GM18951 (cell line): ENCODE results near the gene EHD4.

Experiments used
- POLR2A ChIP-seq: IDR thresholded peaks from 4 replicates; pipeline ENCODE4 v1.6.1; 2011; ENCODE audit warnings: mild to moderate bottlenecking; ENCODE audit not compliant: insufficient read length, insufficient read depth; ENCODE audit errors: extremely low read depth
- in situ Hi-C: fragments of 300-500 bp; cut with MboI; formaldehyde crosslinking; loops from one replicate; pipeline ENCODE4 v1.12.0; 2022; ENCODE audit warnings: low sequenced_read_pairs, mixed read lengths, inconsistent platforms; ENCODE audit not compliant: unreplicated experiment

Gene EHD4

DNA sequence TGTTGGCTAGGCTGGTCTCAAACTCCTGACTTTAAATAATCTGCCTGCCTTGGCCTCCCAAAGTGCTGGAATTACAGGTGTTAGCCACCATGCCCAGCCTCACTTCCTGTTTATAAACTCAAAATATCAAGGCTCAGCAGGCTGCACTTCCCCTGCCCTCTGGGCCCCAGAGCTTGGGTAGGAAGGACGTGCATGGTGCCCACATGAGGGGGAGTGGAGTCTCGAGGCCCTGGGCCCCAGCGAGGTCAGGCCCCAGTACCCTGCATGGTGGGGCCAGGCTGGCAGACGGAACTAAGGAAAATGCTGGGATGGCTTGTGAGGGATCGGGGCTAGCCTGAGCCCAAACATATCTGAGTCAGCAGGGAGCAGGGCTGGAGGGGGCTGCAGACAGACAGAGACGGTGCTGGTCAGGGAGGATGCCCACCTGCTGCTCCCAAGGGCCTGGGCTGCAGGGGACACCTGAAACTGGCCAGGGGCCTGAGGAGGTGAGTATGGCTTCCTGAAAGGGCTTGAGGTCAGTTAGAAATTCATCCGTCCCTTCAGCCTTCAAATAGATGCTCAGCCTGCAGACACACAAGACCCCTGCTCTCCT is 83.6 kb downstream of the EHD4 start:
- in situ Hi-C loops, result no loop called here
- TF ChIP-seq POLR2A, result no peak

DNA sequence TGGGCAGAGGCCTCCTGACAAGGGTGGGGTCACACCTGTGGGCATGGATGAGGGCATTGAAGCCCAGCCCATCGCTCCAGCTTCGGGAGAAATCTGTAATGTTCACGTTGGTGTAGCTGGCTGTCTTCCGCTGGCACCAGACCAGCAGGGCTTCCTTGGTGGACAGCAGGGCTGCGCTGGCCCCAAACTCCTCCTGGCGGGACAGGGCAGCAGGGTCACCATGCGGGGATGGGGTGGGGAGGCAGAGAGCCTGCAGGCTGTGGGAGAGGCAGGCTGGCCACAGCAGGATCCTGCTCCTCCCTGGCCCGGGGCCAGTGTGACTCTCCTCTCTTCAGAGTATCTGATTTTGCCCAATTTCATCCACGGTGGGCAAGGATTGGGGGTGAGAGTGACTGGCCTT is 84.5 kb downstream of the EHD4 start:
- in situ Hi-C loops, result no loop called here
- no peak for TF ChIP-seq POLR2A

- in situ Hi-C loops, result no loop called here
- TF ChIP-seq POLR2A, result no peak
Measured at GRCh38 chr15:41887161-41887560, 85.2 kb downstream of the EHD4 start.

DNA sequence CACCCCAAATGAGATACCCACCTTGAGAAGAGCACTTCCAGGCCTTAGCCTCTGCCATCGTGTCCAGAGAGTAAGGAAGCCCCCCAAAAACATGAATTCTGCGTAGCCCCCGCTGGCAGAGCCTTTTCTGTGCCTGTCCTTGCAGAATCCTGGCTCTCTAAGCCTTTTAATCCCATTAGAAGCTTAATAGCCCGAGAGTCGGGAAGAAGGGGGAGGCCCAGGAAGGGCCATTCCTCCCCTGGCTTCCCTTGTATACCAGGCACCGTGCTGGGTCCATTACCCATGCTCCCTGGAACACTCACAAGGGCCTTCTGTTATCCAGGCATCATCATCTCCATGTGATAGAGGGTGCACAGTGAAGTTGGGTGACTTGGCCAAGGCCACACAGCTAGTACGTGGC is 85.6 kb downstream of the EHD4 start:
- in situ Hi-C loops, result no loop called here
- TF ChIP-seq POLR2A, result no peak

DNA sequence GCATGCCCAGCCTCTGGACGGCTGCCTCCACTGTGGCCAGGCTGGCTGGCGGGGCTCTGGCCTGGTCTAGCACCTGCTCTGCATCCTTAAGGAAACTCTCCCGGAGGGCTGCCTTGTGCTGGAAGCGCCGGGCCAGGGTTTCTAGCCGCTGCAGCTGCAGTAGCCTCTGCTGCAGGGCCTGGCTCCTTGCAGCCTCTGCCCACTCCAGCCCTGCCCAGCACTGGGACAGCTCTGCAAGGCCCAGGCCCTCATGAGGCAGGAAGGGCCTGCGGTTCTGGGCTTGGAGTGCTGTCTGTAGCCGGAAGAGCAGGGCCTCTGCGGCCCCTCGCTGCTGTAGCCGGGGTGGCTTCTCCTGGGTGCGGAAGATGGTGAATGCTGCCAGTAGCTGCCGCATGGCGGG is 86.5 kb downstream of the EHD4 start:
- in situ Hi-C loops, result no loop called here
- TF ChIP-seq POLR2A, result no peak

DNA sequence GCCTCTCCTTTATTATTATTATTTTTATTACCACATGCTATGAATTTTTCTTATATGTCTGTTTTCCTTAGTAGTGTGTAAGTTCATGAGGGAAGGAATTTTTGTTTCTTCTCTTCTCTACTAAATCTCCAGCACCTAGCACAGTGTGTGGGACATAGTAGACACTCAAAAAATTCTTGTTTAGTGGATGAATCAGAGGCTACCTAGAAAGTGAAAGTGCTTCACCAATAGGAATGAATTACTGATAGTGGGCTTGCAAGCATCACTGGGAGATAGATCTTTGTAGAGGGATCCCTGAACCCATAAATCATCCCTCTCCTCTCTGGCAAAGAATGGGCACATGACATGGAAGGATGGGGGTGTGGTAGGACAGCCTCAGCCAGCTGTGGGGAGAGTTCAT is 87.0 kb downstream of the EHD4 start:
- TF ChIP-seq POLR2A, result no peak
- in situ Hi-C loops, result no loop called here

- in situ Hi-C loops, result no loop called here
- no peak for TF ChIP-seq POLR2A
Measured at GRCh38 chr15:41884458-41884857, 87.9 kb downstream of the EHD4 start.

GRCh38 chr15:41883484-41883825 is 88.9 kb downstream of the EHD4 start:
- in situ Hi-C loops, result no loop called here

DNA sequence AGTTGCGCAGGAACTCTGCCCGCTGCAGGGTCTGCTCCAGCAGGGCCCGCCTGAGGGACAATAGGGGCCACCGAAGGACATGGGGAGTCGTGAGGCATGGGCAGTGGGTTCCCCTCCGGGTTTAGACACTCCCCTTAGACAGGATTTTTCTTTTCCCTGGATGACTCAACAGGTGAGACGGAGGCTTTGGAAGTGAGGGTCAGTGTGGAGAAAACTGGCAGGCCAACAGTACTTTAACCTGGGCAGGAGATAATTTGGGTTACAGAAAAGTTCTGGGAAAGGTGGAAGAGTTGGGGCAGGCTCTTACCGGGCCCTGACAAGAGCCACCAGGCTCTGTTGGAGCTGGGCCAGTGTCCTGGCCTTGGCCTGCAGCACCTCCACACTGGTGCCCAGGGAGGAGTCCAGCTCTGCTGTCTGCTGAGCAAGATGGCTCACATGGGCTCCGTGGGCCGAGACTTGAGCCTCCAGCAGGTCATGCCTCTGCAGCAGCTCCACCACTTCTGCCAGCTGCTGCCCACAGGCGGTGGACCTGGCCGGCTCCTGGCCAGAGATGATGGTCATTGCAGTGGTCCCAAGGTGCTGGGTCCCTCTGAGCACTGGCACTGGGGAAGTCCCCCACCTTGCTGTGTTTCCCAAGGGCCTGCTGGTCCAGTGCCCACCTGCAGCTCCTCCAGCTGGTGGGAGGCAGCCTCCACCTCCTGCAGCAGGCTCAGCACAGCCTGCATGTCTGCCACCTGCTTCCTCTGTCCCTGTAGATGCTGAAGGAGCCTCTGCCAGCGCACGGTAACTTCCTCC is 89.5 kb downstream of the EHD4 start:
- TF ChIP-seq POLR2A, result no peak
- in situ Hi-C loops, result no loop called here

More at GRCh38 chr15:41883484-41883825, 88.9 kb downstream of the EHD4 start:
- no peak for TF ChIP-seq POLR2A

- in situ Hi-C loops, result no loop called here
- no peak for TF ChIP-seq POLR2A
Measured at GRCh38 chr15:41881920-41882688, 90.3 kb downstream of the EHD4 start.

DNA sequence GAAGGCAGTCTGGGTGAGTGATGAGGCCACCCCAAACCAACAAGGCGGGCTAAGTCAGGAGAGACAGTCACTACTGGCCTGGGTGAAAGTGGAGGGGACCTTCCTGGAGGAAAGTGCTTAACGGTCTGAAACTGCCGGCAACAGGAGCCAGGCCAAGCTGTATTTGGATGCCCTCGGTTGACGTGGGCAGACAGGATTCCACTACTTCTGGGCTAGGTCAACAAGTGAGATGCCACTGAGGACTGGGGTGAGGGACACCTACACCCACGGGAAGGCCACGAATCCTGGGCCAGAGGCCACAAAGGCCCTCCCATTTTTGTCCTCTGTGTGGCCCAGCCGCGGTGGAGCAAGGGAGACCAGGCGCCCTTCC is 90.8 kb downstream of the EHD4 start:
- in situ Hi-C loops, result no loop called here
- TF ChIP-seq POLR2A, result no peak

DNA sequence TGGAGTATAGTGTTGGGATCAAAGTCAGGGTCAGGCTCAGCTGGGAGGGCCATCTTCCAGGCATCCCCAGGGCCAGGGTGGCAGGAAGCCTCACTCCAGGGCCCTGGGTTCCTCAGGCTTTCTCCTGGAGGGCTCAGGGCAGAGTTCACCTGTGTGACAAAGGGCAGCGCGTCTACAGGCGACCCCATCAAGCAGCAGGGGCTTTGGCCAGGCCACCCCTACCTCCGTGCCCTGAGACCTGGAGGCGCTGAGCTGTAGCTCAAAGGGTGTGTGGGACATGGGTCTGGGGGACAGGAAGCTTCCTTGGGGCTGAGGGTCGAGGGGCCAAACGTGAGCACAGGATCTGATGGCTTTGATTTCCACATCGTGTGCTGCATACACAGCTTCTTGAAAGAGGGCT is 91.3 kb downstream of the EHD4 start:
- in situ Hi-C loops, result no loop called here
- no peak for TF ChIP-seq POLR2A

GRCh38 chr15:41880156-41880877 is 92.0 kb downstream of the EHD4 start:
- in situ Hi-C loops, result no loop called here
- TF ChIP-seq POLR2A, result no peak
